ENCODE data around the gene TRIP10.

- TF ChIP-seq CTCF (optimal IDR thresholded peaks at IDR 0.05 in 1 of 3, IDR thresholded peaks at IDR 0.05 in 1 of 3, conservative IDR thresholded peaks at IDR 0.05 in 1 of 3; ENCODE audit: extremely low read depth in 1 of 3, insufficient read depth in 2 of 3, low read length in 3 of 3) (no peak), EZH2 (IDR thresholded peaks at IDR 0.05; ENCODE audit: low read length) (no peak)
Observed at GRCh38 chr19:6716610-6716970, 22.9 kb upstream of the TRIP10 start.
